GM18868 (cell line): ENCODE data around the gene SLC22A2.
"Not testable (repeated sequence)": the region's sequence is repeated elsewhere in the genome, so short reads cannot be mapped to it uniquely, and the experiment has no call there.

Experiments used
- ATAC-seq: cut with Tn5 transposase; IDR thresholded peaks from one replicate; pipeline ENCODE4 v1.9.1; 2021; ENCODE audit warnings: mild to moderate bottlenecking, moderate library complexity; ENCODE audit not compliant: unreplicated experiment

Gene SLC22A2

GRCh38 chr6:160252073-160252813 is 6.4 kb downstream of the SLC22A2 start:
- no peak for ATAC-seq

GRCh38 chr6:160249671-160250070 is 8.9 kb downstream of the SLC22A2 start:
- no peak for ATAC-seq

- ATAC-seq, result no peak
Observed at GRCh38 chr6:160248538-160248937, 10.1 kb downstream of the SLC22A2 start.

DNA sequence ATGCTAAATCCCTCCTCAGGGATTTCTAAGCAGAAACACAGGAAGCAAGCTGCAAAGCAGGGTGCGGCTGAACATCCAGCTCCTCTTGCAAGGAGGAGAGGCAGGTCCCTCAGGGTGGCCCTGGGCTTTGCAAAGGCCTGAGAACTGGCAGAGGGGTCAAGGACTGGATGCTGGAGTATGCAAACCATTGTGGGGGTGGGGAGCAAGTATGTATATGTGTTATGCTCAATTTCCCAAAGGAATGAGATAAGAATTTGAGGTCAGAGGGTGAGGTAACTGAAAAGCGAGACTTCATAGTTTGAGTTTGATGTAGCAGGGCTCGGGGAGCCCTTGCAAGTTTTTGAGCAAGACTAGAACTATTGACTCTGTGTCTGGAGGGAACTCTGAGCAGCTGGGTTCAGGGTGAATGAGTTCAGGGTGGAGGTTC is 11.2 kb downstream of the SLC22A2 start:
- ATAC-seq, result no peak

DNA sequence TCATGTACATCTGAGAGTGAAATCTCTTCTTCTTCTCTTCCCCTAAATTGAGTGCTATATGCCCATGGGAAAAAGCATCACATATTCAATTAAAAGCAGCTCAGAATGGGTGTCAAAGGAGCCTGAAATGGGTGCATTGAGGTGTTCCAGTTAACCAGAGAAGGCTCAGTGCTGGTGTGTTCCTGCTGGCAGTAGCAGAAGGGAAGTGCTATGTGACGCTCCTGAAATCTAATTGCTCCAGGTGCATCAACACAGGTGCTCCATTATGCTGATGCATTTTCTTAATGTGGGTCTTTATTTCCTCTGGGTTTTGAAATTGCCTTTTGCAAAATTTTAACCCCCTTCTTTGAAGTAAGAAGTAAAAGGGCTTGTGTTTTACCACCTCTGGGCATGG is 17.9 kb downstream of the SLC22A2 start:
- ATAC-seq, result no peak

- no peak for ATAC-seq
Observed at GRCh38 chr6:160239929-160240690, 18.5 kb downstream of the SLC22A2 start.

DNA sequence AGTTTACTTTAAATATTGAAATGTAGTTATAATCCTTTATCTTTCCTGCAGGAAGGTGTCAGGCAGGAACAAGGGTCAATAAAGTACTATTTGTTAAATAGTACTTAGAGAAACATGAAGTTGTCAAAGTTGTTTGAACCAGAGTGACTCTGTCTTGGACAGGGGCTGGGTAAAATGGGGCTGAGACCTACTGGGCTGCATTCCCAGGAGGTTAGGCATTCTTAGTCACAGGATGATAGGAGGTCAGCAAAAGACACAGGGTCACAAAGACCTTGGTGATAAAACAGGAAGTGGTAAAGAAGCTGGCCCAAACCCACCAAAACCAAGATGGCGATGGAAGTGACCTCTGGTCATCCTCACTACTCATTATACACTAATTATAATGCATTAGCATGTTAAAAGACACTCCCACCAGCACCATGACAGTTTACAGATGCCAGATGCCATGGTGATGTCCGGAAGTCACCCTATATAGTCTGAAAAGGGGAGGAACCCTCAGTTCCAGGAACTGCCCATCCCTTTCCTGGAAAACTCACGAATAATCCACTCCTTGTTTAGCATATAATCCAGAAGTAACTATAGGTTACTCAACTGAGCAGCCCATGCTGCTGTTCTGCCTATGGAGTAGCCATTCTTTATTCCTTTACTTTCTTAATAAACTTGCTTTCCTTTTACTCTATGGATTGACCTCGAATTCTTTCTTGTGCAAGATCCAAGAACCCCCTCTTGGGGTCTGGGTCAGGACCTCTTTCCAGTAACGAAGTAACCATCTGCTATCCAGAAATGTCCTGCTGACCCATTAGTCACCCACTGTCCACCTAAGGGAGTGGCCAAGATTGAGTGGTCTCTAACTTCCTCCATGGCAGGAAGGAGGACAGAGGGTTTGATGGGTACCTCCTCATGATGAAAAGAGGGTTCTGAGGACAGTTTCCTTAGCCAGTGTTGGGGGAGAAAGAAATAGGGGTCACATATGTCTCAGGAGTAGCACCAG is 19.6 kb downstream of the SLC22A2 start:
- no peak for ATAC-seq

GRCh38 chr6:160238278-160238711 is 20.3 kb downstream of the SLC22A2 start:
- no peak for ATAC-seq

GRCh38 chr6:160237597-160238275 is 20.9 kb downstream of the SLC22A2 start:
- ATAC-seq, result not testable (repeated sequence)

DNA sequence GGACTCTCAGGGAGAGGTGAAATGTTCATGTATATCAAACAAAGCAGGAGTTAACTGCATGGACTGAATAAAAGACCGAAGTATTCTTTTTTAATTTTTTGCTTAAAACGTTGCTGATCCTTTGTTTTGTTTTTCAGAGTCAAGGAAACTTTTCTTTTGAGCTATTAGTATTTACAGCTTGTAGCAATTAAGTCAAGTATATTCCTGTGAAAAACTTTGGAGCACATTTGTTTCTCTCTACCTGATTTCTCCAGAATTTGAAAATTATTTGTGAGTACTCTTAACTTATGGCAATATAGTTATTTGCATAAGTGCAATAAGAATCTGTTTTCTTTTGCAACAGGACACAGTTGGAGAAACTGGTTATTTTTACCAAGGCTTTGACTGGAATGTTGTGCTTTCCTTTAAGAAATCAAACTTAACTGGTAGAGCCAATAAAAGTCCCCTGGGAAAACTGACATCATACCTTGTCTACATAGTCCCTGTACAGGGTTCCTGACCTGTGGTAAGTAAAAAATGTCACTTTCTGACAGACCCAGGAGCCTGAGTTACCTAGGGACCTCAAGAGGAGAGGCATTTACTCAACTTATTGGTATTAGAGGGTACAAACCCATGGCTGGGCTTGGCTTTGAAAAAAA is 22.3 kb downstream of the SLC22A2 start:
- not testable (repeated sequence) for ATAC-seq

GRCh38 chr6:160233950-160234640 is 24.5 kb downstream of the SLC22A2 start:
- ATAC-seq, result not testable (repeated sequence)

GRCh38 chr6:160227769-160228161 is 30.9 kb downstream of the SLC22A2 start:
- no peak for ATAC-seq

GRCh38 chr6:160227038-160227768 is 31.4 kb downstream of the SLC22A2 start:
- no peak for ATAC-seq

- peak; percentile 66 for ATAC-seq
Observed at GRCh38 chr6:160226118-160226591, 32.5 kb downstream of the SLC22A2 start.

- ATAC-seq, result no peak
Observed at GRCh38 chr6:160224639-160225237, 33.9 kb downstream of the SLC22A2 start.

- ATAC-seq, result no peak
Observed at GRCh38 chr6:160222491-160222890, 36.1 kb downstream of the SLC22A2 start.

GRCh38 chr6:160221918-160222317 is 36.7 kb downstream of the SLC22A2 start:
- ATAC-seq, result no peak

- ATAC-seq, result peak; percentile 49
Observed at GRCh38 chr6:160221423-160221822, 37.2 kb downstream of the SLC22A2 start.
